ENCODE results near the gene SNX18.

GRCh38 chr5:54480296-54480695 is 37.3 kb upstream of the SNX18 start:
- TF ChIP-seq EZH2 (IDR thresholded peaks at IDR 0.05): no peak
- TF ChIP-seq CTCF (IDR thresholded peaks at IDR 0.05): no peak
